ENCODE data around the gene SLC2A6. TPM values are rescaled to one million over a fixed set of nuclear protein-coding genes. Genes with fewer than 3 reads are reported as not detected.

SLC2A6 gene
- total RNA-seq, 1 experiment from 2014 or later = 10.7 TPM

- Histone ChIP-seq H4K20me1 (ENCODE audit: insufficient read depth) (no peaks in the 10 kb centered on the region), H3K4me3 (replicated peaks in 1 of 2; ENCODE audit: low read depth in 1 of 2, low read length in 2 of 2) (no peak overlapping the region), H3K9me3 (ENCODE audit: control insufficient read depth in 1 of 2, insufficient read depth in 1 of 2, low read depth in 1 of 2, low read length in 2 of 2) (no peaks in the 10 kb centered on the region), H3K79me2 (ENCODE audit: insufficient read depth, low read length) (no peaks in the 10 kb centered on the region), H3K9me2 (ENCODE audit: insufficient read depth) (no peaks in the 10 kb centered on the region), H3K36me3 (ENCODE audit: control insufficient read depth in 1 of 2, insufficient read depth in 2 of 2, low read length in 2 of 2) (no peaks in the 10 kb centered on the region), H3K4me2 (ENCODE audit: low read length) (peak overlapping the region; percentile 34), H3K27me3 (ENCODE audit: insufficient read depth, low read length) (no peaks in the 10 kb centered on the region), H3K9ac (ENCODE audit: low read length) (no peak overlapping the region), H3K4me1 (ENCODE audit: control insufficient read depth in 1 of 2, insufficient read depth in 2 of 2, low read length in 2 of 2) (peaks cover 8 to 24% of the 10 kb centered on the region in 2 experiments; a peak in 3 of 4 replicates), H3K27ac (ENCODE audit: low read depth, low read length) (no peak overlapping the region), H2AFZ (ENCODE audit: low read depth, low read length, poor library complexity, severe bottlenecking) (no peak overlapping the region)
- DNase-seq (ENCODE audit: low read depth, low spot score) (no peak), ATAC-seq (0 out of 2 replicates have a peak, but pooled peaks have one; percentile 31)
- ChIA-PET CTCF (no interaction called here), RAD21 (ENCODE audit: low non-redundant PET in 1 of 2, low total read pairs in 2 of 2, uncharacterized antibody in 2 of 2, unreplicated experiment in 2 of 2) (no interaction called here), POLR2A (no interaction called here)
- TF ChIP-seq EZH2 (IDR thresholded peaks at IDR 0.05) (no peak), JUND (IDR thresholded peaks at IDR 0.05) (no peak), ELF1 (IDR thresholded peaks at IDR 0.05; ENCODE audit: borderline replicate concordance, low read depth) (no peak), MAX (IDR thresholded peaks at IDR 0.05) (no peak), SIN3A (IDR thresholded peaks at IDR 0.05; ENCODE audit: low read depth) (no peak), ZFX (IDR thresholded peaks at IDR 0.05) (no peak), POLR2A (IDR thresholded peaks at IDR 0.05; ENCODE audit: borderline replicate concordance, extremely low read depth, insufficient read depth, insufficient read length) (no peak), RAD21 (IDR thresholded peaks at IDR 0.05; ENCODE audit: low read depth) (no peak), POLR2AphosphoS5 (IDR thresholded peaks at IDR 0.05; ENCODE audit: low read depth, low read length) (no peak), ZBTB33 (IDR thresholded peaks at IDR 0.05; ENCODE audit: extremely low read depth, insufficient replicate concordance, low read length) (no peak), FOSL1 (IDR thresholded peaks at IDR 0.05; ENCODE audit: low read depth) (no peak), CEBPB (IDR thresholded peaks at IDR 0.05; ENCODE audit: low read depth) (no peak), TCF7L2 (IDR thresholded peaks at IDR 0.05; ENCODE audit: borderline replicate concordance, extremely low read depth, insufficient read depth, insufficient read length) (no peak), REST (IDR thresholded peaks at IDR 0.05; ENCODE audit: low read depth) (no peak), SP1 (IDR thresholded peaks at IDR 0.05; ENCODE audit: low read depth) (no peak)
- TF ChIP-seq, protein P1, sequence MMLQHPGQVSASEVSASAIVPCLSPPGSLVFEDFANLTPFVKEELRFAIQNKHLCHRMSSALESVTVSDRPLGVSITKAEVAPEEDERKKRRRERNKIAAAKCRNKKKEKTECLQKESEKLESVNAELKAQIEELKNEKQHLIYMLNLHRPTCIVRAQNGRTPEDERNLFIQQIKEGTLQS (IDR thresholded peaks at IDR 0.05) = no peak
- intact Hi-C loops (cut with micrococcal nuclease) = no loop called here
- BruUV-seq (replicated peaks) = no TSS peak
Measured at GRCh38 chr9:133526721-133527321, 47.9 kb upstream of the SLC2A6 start.

Data from HCT116 (cell line).